Endodermal cell (in vitro differentiated cells): ENCODE data around the gene WWC1. TPM values are rescaled to one million over a fixed set of nuclear protein-coding genes. Genes with fewer than 3 reads are reported as not detected.

ENCODE experiments used
- DNase-seq: peaks from one replicate; pipeline ENCODE4 v3.0.0-alpha.2; 2017
- H3K27ac ChIP-seq: 2 replicates; pipeline ENCODE4 v1.5.1; 2013; ENCODE audit warnings: mild to moderate bottlenecking, low read depth, low read length, moderate library complexity
- H3K27me3 ChIP-seq: 2 replicates; pipeline ENCODE4 v1.6.1; 2013; ENCODE audit warnings: mild to moderate bottlenecking, low read length, moderate library complexity; ENCODE audit not compliant: insufficient read depth, control insufficient read depth, poor library complexity, severe bottlenecking
- H3K36me3 ChIP-seq: 2 replicates; pipeline ENCODE4 v1.7.0; 2013; ENCODE audit warnings: mild to moderate bottlenecking, low read length, moderate library complexity; ENCODE audit not compliant: control insufficient read depth, insufficient read depth
- H3K4me1 ChIP-seq: one replicate; pipeline ENCODE4 v1.7.0; 2013; ENCODE audit warnings: low read length; ENCODE audit not compliant: control insufficient read depth, insufficient read depth
- H3K4me3 ChIP-seq: 2 replicates; pipeline ENCODE4 v1.5.1; 2013; ENCODE audit warnings: mild to moderate bottlenecking, low read length, moderate library complexity
- H3K9ac ChIP-seq: 2 replicates; pipeline ENCODE4 v1.6.1; 2013; ENCODE audit warnings: mild to moderate bottlenecking, low read length, moderate library complexity; ENCODE audit not compliant: poor library complexity, severe bottlenecking; ENCODE audit errors: extremely low read depth
- H3K9me3 ChIP-seq: 2 replicates; pipeline ENCODE4 v1.6.1; 2013; ENCODE audit warnings: mild to moderate bottlenecking, low read length, moderate library complexity; ENCODE audit not compliant: control insufficient read depth
- H3K27ac Mint-ChIP-seq: 2 replicates; pipeline ENCODE4 v1.8.0; 2020; ENCODE audit warnings: mixed read lengths
- H3K27me3 Mint-ChIP-seq: 2 replicates; pipeline ENCODE4 v1.8.0; 2021; ENCODE audit warnings: mild to moderate bottlenecking, mixed read lengths; ENCODE audit not compliant: insufficient read depth
- H3K36me3 Mint-ChIP-seq: 2 replicates; pipeline ENCODE4 v1.8.0; 2020; ENCODE audit warnings: low read depth, mixed read lengths
- H3K4me1 Mint-ChIP-seq: 2 replicates; pipeline ENCODE4 v1.8.0; 2020; ENCODE audit warnings: mixed read lengths
- H3K4me3 Mint-ChIP-seq: 2 replicates; pipeline ENCODE4 v1.8.0; 2020; ENCODE audit warnings: mild to moderate bottlenecking, moderate library complexity, mixed read lengths
- H3K9me3 Mint-ChIP-seq: 2 replicates; pipeline ENCODE4 v1.8.0; 2020; ENCODE audit warnings: mild to moderate bottlenecking, mixed read lengths
- WGBS, 2 experiments: methylation state at CpG; one replicate each; pipeline versions ENCODE4 v1.1.5 to v1.1.7; 2013; ENCODE audit warnings: missing lambda C conversion rate in 2 of 2, mixed read lengths in 1 of 2; ENCODE audit not compliant: insufficient coverage in 1 of 2, insufficient read length in 1 of 2; 5-methylcytosine and 5-hydroxymethylcytosine counted together
- total RNA-seq, 2 donors: library from RNA; stranded (reverse); fragmentation: NEBNext Ultra II Directional in 1 of 2; extraction: Animal tissue kit (Norgen Biotek cat#: 25700) in 1 of 2; gene quantifications; 2 replicates in 1 of 2; 3 replicates in 1 of 2; pipeline ENCODE4 v1.2.1, GENCODE V29; 2021
- TF ChIP-seq, protein P1 (sequence below): fragments of 200-600 bp; sonication (generic); conservative IDR thresholded peaks from 2 replicates; pipeline ENCODE4 v1.5.0; 2021; ENCODE audit warnings: antibody characterized with exemption, mild to moderate bottlenecking

The WWC1 gene
- total RNA-seq, 2 donors from 2014 or later, result 18.4 to 20.3 TPM

DNA sequence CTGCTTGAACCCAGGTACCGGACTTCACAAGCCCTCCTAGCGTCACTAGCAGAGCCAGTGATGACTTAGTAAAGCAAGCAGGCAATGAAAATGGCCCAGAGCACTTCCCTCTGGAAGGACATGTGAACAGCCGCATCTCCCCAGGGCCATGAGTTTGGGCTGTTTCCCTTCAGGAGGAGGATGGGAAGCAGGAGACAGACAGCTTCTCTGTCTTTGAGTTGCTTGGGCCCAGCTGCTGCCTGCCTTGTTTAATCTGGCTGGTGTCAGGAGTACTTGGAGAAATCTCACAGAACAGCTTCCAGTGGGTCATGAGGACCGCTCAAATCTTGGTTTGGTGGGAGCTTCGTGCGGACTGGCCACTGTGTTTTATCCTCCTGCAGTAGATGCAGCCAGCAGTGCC lies 25.4 kb upstream of the WWC1 start:
- no peak overlapping the region for H3K4me3 ChIP-seq
- Mint-ChIP-seq H3K27me3 (peaks cover 31% of the 10 kb centered on the region), H3K4me1 (peaks cover 32% of the 10 kb centered on the region), H3K27ac (no peak overlapping the region), H3K4me3 (no peak overlapping the region), H3K9me3 (no peaks in the 10 kb centered on the region), H3K36me3 (no peaks in the 10 kb centered on the region)
- TF ChIP-seq, protein P1, sequence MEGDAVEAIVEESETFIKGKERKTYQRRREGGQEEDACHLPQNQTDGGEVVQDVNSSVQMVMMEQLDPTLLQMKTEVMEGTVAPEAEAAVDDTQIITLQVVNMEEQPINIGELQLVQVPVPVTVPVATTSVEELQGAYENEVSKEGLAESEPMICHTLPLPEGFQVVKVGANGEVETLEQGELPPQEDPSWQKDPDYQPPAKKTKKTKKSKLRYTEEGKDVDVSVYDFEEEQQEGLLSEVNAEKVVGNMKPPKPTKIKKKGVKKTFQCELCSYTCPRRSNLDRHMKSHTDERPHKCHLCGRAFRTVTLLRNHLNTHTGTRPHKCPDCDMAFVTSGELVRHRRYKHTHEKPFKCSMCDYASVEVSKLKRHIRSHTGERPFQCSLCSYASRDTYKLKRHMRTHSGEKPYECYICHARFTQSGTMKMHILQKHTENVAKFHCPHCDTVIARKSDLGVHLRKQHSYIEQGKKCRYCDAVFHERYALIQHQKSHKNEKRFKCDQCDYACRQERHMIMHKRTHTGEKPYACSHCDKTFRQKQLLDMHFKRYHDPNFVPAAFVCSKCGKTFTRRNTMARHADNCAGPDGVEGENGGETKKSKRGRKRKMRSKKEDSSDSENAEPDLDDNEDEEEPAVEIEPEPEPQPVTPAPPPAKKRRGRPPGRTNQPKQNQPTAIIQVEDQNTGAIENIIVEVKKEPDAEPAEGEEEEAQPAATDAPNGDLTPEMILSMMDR, result no peak
- DNase-seq, result no peak
- peaks cover 6% of the 10 kb centered on the region for H3K36me3 ChIP-seq
- peaks cover 18% of the 10 kb centered on the region for H3K27me3 ChIP-seq
- H3K4me1 ChIP-seq, result peaks cover 5% of the 10 kb centered on the region
- no peak overlapping the region for H3K9ac ChIP-seq
- no peak overlapping the region for H3K27ac ChIP-seq
- 94 to 97% methylated on average over 5 to 6 of the region's 6 CpGs for WGBS, 2 experiments
- H3K9me3 ChIP-seq, result no peaks in the 10 kb centered on the region

DNA sequence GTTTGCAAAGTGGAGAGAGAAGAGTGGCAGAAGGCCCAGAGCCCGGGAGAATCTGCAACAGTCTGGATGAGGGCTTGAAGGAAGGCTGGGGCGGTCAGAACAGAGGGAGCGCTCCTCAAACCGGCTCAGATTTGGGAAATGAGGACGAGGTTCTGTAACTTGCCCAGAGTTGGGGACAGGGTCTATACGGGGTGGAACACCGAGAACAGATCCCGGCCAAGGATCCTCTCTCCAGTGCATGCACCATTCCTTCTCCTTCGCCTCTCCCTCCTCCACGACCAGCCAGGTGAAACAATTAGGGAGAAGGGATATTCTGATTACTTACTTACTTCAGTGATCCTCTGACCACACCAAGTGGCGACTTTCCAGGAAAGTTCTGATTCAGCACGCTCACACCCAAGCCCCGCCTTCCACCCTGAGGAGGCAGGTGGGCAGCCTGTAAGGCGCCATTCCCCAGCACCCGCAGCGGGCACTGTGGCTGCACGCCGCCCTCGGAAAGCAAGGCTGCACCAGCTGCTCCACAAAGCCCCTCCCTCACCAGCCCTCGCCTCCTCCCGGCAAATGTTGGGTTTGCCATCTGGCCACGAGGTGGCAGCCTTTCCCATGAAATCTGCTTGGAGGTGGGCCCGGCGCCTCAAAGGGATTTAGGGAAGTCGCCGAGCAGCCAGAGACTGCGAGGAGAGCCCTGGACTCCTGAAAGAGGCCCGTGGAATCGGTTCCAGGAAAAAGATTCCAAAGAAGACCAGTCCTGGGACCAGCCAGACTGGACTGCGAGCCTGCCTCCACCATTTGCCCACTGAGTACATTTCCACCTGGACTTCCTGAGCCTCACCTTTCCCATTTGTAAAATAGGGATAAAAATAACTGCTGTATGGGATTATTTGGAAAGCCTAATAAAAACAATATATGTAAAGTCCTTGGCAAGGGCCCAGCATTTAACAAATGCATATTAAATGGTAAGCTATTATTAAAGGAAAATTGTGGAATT lies 22.2 kb upstream of the WWC1 start:
- Mint-ChIP-seq H3K27me3 (peaks cover 54% of the 10 kb centered on the region), H3K27ac (peak overlapping the region; percentile 78), H3K9me3 (no peaks in the 10 kb centered on the region), H3K4me3 (peak overlapping the region; percentile 61), H3K36me3 (no peaks in the 10 kb centered on the region), H3K4me1 (peaks cover 22% of the 10 kb centered on the region)
- WGBS, 2 experiments, result 15 to 25% methylated on average over 15 to 30 of the region's 30 CpGs
- Histone ChIP-seq H3K9me3 (no peaks in the 10 kb centered on the region), H3K9ac (no peak overlapping the region), H3K27ac (no peak overlapping the region), H3K4me3 (peak overlapping the region; percentile 65), H3K27me3 (peaks cover 42% of the 10 kb centered on the region), H3K36me3 (no peaks in the 10 kb centered on the region), H3K4me1 (no peaks in the 10 kb centered on the region)
- DNase-seq, result peak; percentile 99
- TF ChIP-seq, protein P1, result peak; percentile 96

DNA sequence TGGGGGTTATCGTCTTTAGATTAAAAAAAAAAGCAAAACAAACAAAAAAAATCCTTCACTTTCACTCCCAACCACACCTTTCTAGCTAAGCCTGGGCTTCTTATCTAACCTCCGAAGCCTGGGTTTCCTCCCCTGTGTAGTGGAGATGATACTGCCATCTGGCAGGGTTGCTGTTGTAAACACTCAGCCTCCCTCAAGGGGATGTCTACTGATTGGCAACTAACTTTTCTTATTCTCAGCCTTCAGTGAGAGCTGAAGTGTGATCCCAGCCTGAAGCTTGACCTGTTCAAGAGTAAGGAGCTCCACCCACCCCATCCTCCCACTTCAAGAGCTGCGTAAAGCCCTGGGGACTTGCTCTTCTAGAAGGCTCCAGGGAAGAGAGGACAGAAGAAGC lies 21.5 kb upstream of the WWC1 start:
- Mint-ChIP-seq H3K27ac (no peak overlapping the region), H3K4me1 (peaks cover 22% of the 10 kb centered on the region), H3K4me3 (no peak overlapping the region), H3K36me3 (no peaks in the 10 kb centered on the region), H3K27me3 (peaks cover 60% of the 10 kb centered on the region), H3K9me3 (no peaks in the 10 kb centered on the region)
- Histone ChIP-seq H3K27me3 (peaks cover 48% of the 10 kb centered on the region), H3K27ac (no peak overlapping the region), H3K9ac (no peak overlapping the region), H3K4me3 (no peak overlapping the region), H3K9me3 (no peaks in the 10 kb centered on the region), H3K4me1 (no peaks in the 10 kb centered on the region), H3K36me3 (no peaks in the 10 kb centered on the region)
- TF ChIP-seq, protein P1, result no peak
- peak; percentile 72 for DNase-seq
- WGBS, 2 experiments, result 18 to 30% methylated on average over 2 of the region's 3 CpGs
